HepG2 (cell line): ENCODE measurements around the gene ACSF3. TPM values are rescaled to one million over a fixed set of nuclear protein-coding genes. Genes with fewer than 3 reads are reported as not detected.

Experiments used
- CHD2 ChIP-seq: IDR thresholded peaks from 2 replicates; pipeline ENCODE4 v1.6.1; 2011; ENCODE audit warnings: low read depth, low read length, improper control_type of control experiment
- FOXM1 ChIP-seq: sonication (generic); formaldehyde crosslinking; IDR thresholded peaks from 2 replicates; pipeline ENCODE4 v1.5.0; 2020; ENCODE audit warnings: missing genetic modification reagents
- KLF12 ChIP-seq: sonication (generic); formaldehyde crosslinking; IDR thresholded peaks from 2 replicates; pipeline ENCODE4 v1.4.0; 2020; ENCODE audit warnings: missing genetic modification reagents, borderline replicate concordance
- POLR2G ChIP-seq: fragments of 200-400 bp; formaldehyde crosslinking; IDR thresholded peaks from 2 replicates; pipeline ENCODE4 v1.6.1; 2018; ENCODE audit warnings: mild to moderate bottlenecking, low read depth, low read length, moderate library complexity
- RBFOX2 ChIP-seq: fragments of 200-400 bp; formaldehyde crosslinking; IDR thresholded peaks from 2 replicates; pipeline ENCODE4 v1.6.1; 2017; ENCODE audit warnings: low read depth, mild to moderate bottlenecking, low read length
- RCOR2 ChIP-seq: IDR thresholded peaks from 2 replicates; pipeline ENCODE4 v1.6.1; 2016; ENCODE audit warnings: missing biosample characterization, missing genetic modification reagents
- RFX1 ChIP-seq: fragments of 450-650 bp; IDR thresholded peaks from 2 replicates; pipeline ENCODE4 v1.6.1; 2017
- RXRA ChIP-seq: sonication (generic); formaldehyde crosslinking; IDR thresholded peaks from 2 replicates; pipeline ENCODE4 v1.5.1; 2020; ENCODE audit warnings: missing genetic modification reagents
- SETDB1 ChIP-seq: sonication (generic); formaldehyde crosslinking; IDR thresholded peaks from 2 replicates; pipeline ENCODE4 v1.5.1; 2020; ENCODE audit warnings: missing genetic modification reagents, mild to moderate bottlenecking, borderline replicate concordance
- SNAPC4 ChIP-seq: sonication (generic); formaldehyde crosslinking; IDR thresholded peaks from 2 replicates; pipeline ENCODE4 v1.4.0; 2020; ENCODE audit warnings: mild to moderate bottlenecking, missing genetic modification reagents
- ZBTB33 ChIP-seq: sonication (generic); formaldehyde crosslinking; IDR thresholded peaks from 2 replicates; pipeline ENCODE4 v1.4.0; 2020; ENCODE audit warnings: missing genetic modification reagents
- ZFP1 ChIP-seq: IDR thresholded peaks from 2 replicates; pipeline ENCODE4 v1.6.1; 2016
- ZFP37 ChIP-seq: sonication (generic); formaldehyde crosslinking; IDR thresholded peaks from 2 replicates; pipeline ENCODE4 v1.4.0; 2020; ENCODE audit warnings: missing genetic modification reagents, borderline replicate concordance
- ZNF207 ChIP-seq: fragments of 450-650 bp; IDR thresholded peaks from 2 replicates; pipeline ENCODE4 v1.6.1; 2016; ENCODE audit warnings: antibody characterized with exemption, borderline replicate concordance
- ZNF234 ChIP-seq: sonication (generic); formaldehyde crosslinking; conservative IDR thresholded peaks from 2 replicates; pipeline ENCODE4 v1.5.1; 2020; ENCODE audit warnings: mild to moderate bottlenecking, missing genetic modification reagents
- ZNF251 ChIP-seq: sonication (generic); formaldehyde crosslinking; IDR thresholded peaks from 2 replicates; pipeline ENCODE4 v1.9.0; 2021; ENCODE audit warnings: mild to moderate bottlenecking, missing genetic modification reagents
- ZNF503 ChIP-seq: sonication (generic); formaldehyde crosslinking; IDR thresholded peaks from 2 replicates; pipeline ENCODE4 v1.4.0; 2020; ENCODE audit warnings: missing genetic modification reagents
- ZNF598 ChIP-seq: sonication (generic); formaldehyde crosslinking; IDR thresholded peaks from 2 replicates; pipeline ENCODE4 v1.5.1; 2020; ENCODE audit warnings: mild to moderate bottlenecking, missing genetic modification reagents, borderline replicate concordance
- ZNF770 ChIP-seq: sonication (generic); formaldehyde crosslinking; IDR thresholded peaks from 2 replicates; pipeline ENCODE4 v1.5.0; 2020; ENCODE audit warnings: mild to moderate bottlenecking, missing genetic modification reagents
- ZZZ3 ChIP-seq: sonication (generic); formaldehyde crosslinking; IDR thresholded peaks from 2 replicates; pipeline ENCODE4 v1.4.0; 2020; ENCODE audit warnings: missing genetic modification reagents, mild to moderate bottlenecking, borderline replicate concordance
- polyA plus RNA-seq, 8 experiments: library from polyadenylated mRNA; depleted of rRNA in 3 of 8; stranded (reverse) in 7 of 8; unstranded in 1 of 8; fragments of >200 nt; fragmentation: Illumina TruSeq in 4 of 8; extraction: Trizol in 4 of 8; gene quantifications; 2 replicates each; pipeline versions ENCODE4 v1.2.1 to v1.2.3, GENCODE V29; 2011 to 2016; ENCODE audit warnings: low read depth in 4 of 8, missing spikeins in 1 of 8, mixed read lengths in 1 of 8; ENCODE audit not compliant: insufficient read depth in 1 of 8
- total RNA-seq, 5 experiments: library from RNA; depleted of rRNA; stranded (reverse); fragments of >200 nt; fragmentation: Illumina TruSeq; extraction: Trizol; gene quantifications; 2 replicates each; pipeline ENCODE4 v1.2.3, GENCODE V29; 2016; ENCODE audit warnings: low read depth in 1 of 5

The ACSF3 gene
- total and polyA plus RNA-seq, 2 of the 13 experiments (the other 11 are each of a cell fraction or from before 2014, with no cell fraction given), result 14.9 to 30.6 TPM

GRCh38 chr16:89197033-89197632 is 103.5 kb downstream of the ACSF3 start (continued):
- TF ChIP-seq SNAPC4 (0 out of 2 replicates have a peak, but pooled peaks have one; percentile 28), CHD2 (no peak), ZFP1 (no peak), KLF12 (CRISPR knock-in tag) (no peak), ZNF207 (no peak), POLR2G (0 out of 2 replicates have a peak, but pooled peaks have one; percentile 11), SETDB1 (CRISPR knock-in tag) (no peak), ZBTB33 (CRISPR knock-in tag) (peak; percentile 36; the same call in 1 of the 2 replicates), ZFP37 (CRISPR knock-in tag) (0 out of 2 replicates have a peak, but pooled peaks have one; percentile 6), FOXM1 (0 out of 2 replicates have a peak, but pooled peaks have one; percentile 14), RXRA (CRISPR knock-in tag) (no peak), RBFOX2 (0 out of 2 replicates have a peak, but pooled peaks have one; percentile 42), ZNF598 (CRISPR knock-in tag) (no peak), ZNF234 (no peak), ZNF503 (CRISPR knock-in tag) (no peak), ZNF251 (CRISPR knock-in tag) (0 out of 2 replicates have a peak, but pooled peaks have one; percentile 47), ZNF770 (CRISPR knock-in tag) (no peak), RCOR2 (CRISPR knock-in tag) (no peak), ZZZ3 (CRISPR knock-in tag) (no peak), RFX1 (no peak)
